DMS79 (cell line): ENCODE data around the gene NDUFA7.
"Not testable (repeated sequence)": the region's sequence is repeated elsewhere in the genome, so short reads cannot be mapped to it uniquely, and the experiment has no call there.

Experiments
- DNase-seq: peaks from one replicate; lab custom pipeline; 2025; lab: John Stamatoyannopoulos, UW

The NDUFA7 gene

GRCh38 chr19:8319807-8320520, 1.2 kb downstream of the NDUFA7 start:
- DNase-seq, result no peak

- DNase-seq, result not testable (repeated sequence)
Observed at GRCh38 chr19:8318835-8319234, 2.3 kb downstream of the NDUFA7 start.

GRCh38 chr19:8316351-8317125, 4.6 kb downstream of the NDUFA7 start:
- no peak for DNase-seq

DNA sequence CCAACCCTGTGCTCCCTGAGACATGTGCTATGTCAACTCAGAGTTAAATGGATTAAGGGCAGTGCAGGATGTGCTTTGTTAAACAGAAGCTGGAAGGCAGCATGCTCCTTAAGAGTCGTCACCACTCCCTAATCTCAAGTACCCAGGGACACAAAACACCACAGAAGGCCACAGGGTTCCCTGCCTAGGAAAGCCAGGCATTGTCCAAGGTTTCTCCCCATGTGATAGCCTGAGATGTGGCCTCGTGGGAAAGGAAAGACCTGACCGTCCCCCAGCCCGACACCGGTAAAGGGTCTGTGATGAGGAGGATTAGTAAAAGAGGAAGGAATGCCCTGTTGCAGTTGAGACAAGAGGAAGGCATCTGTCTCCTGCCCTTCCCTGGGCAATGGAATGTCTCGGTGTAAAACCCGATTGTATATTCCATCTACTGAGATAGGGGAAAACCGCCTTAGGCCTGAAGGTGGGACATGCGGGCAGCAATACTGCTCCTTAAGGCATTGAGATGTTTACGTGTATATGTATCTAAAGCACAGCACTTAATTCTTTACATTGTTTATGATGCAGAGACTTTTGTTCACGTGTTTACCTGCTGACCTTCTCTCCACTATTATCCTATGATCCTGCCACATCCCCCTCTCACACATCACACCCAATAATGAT, 6.1 kb downstream of the NDUFA7 start:
- not testable (repeated sequence) for DNase-seq

DNA sequence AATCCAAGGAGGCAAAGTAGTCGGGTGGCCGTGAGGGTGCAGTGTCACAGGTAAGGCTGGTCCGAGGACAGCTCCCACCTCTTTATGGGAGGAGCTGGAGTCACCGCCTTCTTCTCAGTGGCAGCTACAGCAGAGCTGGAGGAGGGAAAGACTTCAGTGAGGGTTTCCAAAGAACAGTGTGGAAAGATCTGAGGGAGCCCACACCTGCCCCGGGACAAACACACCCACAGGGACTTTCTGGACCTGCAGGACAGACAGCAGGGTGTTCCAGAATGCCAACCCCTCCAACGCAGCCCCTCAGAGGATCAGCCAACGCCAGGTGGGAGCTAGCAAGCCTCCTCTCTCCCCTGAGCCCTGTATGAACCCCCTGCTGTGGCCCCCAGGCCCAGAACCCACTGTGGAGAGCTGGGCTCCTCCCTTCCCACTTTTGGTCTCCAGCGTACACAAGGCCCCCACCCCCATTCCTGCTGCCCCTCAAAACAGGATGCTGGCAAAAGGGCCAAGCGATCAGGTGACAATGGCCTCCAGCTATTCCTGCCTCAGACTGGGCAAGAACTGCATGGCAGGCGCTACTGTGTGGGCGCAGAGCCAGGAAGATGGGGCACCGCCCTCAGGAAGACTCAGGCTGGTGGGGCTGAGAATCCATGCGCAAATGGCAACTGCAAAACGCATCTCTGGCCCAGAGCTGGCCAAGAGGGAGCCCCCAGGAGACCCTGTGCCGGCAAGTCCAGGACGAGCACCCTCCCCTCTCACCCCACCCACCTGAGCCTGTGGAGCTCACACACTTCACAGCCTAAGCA, 9.5 kb downstream of the NDUFA7 start:
- DNase-seq, result no peak

GRCh38 chr19:8310342-8311055, 10.7 kb downstream of the NDUFA7 start:
- no peak for DNase-seq

DNA sequence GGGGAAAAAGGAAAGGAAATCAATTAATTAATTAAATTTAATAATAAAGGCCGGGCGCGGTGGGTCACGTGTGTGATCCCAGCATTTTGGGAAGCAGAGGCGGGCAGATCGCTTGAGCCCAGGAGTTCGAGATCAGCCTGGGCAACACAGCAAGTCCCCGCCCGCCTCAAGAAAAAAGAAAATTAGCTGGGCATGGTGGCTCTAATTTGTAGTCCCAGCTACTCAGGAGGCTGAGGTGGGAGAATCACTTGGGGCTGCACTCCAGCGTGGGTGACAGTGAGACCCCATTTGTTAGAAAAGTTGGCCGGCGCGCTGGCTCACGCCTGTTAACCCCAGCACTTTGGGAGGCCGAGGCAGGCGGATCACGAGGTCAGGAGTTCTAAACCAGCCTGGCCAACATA, 12.3 kb downstream of the NDUFA7 start:
- no peak for DNase-seq

DNA sequence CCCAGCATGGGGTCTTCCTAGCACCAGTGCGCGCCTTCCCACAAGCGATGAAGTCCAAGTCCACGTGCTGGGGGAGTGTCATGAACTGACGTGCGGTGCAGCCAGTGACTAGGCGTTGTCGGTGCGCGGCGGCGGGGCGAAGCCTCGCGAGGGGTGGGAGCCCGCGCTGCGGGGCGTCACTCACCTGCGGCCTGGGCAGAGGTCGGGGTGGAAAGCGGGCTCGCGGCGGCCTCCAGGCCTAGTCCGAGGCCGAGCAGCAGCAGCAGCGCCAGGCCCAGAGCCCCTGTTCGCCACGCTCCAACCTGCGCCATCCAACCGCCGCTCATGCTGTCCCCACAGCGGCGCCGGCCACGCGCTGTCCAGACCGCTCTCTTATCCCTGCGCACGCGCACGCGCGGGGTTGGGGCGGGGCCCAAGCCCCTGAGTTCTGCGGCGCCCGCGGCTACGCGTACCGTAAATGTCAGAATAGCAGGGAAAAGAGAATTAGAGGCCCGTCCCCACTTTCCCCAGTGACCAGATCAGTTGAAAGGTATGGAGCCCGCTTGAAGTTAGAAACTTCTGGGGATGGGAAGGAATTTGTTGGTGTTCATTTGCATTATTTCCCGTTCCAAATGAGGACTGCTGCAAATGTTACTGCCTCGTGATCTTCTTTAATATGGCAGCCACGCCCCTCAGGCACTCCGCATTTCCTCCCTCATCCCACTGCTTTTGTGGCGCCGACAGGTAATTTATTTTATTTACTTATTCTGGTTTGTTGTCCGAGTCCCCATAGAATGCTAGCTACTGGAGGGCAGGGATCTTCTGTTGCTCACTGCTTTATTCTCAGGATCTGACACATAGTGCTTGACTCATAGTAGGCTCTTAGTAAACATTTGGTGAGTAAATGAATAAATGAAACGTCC, 13.0 kb downstream of the NDUFA7 start, which contains the start of gene CD320:
Gene CD320 (minus strand): TSS at position 394 of the 902 bp plus-strand sequence. CDS start 68 bp downstream, at position 326.
- peak; percentile 77 for DNase-seq

DNA sequence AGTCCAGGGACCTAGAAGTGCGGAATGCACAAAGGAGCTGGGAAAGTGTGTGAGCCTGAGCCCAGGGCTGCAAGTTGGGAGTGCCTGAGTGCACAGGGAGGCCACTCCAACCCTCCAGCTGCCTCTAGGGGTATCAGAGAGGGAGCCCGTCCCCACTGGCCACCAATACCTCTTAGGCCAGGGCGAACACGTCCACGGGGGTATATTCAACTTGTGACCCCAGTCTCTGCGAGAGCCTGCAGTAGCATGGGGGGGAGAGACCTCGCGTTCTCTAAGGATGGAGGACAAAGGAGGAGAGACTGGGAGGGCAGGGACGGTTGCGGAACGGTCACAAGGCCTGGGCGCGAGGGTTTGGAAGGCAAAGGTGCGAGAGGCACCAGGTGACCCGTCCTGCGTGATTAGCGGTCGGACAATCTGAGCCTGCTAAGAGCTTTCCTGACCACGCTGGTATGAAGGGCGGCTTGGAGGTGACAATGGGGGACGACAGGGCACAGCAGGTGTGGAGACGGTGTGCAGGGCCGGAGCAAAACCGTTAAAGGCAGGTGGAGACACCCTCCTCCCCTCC, 13.7 kb downstream of the NDUFA7 start:
- no peak for DNase-seq

- DNase-seq, result no peak
Observed at GRCh38 chr19:8306235-8307054, 14.7 kb downstream of the NDUFA7 start.

- DNase-seq, result no peak
Observed at GRCh38 chr19:8305798-8306197, 15.4 kb downstream of the NDUFA7 start.

DNA sequence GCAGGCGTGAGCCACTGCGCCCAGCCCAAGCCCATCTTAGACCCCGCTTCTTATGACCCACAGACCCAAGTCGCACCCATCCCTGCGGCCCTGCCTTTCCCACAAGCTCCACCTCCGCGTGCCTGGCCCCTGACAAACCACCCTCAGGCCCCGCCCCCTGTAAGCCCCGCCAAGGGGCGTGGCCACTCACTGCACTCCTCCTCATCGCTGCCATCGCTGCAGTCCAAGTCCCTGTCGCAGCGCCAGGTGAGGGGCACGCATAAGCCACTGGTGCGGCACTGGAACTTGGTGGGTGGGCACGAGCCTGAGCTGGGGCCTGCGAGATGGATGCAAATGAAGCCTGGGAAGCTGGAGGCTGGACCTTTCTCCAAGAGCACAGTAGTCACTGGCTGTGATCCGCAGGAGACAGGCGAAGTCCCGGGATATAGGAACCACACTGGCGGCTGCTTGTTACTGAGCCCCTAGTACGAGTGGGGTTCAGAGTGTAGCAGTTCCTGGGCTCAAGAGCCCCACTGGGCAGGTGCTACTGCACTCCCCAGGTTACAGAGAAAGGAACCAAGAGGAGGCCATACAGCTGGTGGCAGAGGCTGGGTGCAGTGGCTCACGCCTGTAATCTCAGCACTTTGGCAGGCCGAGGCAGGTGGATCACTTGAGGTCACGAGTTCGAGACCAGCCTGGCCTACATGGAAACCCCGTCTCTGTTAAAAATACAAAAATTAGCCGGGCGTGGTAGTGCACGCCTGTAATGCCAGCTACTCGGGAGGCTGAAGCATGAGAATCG, 16.1 kb downstream of the NDUFA7 start:
- DNase-seq, result no peak

DNA sequence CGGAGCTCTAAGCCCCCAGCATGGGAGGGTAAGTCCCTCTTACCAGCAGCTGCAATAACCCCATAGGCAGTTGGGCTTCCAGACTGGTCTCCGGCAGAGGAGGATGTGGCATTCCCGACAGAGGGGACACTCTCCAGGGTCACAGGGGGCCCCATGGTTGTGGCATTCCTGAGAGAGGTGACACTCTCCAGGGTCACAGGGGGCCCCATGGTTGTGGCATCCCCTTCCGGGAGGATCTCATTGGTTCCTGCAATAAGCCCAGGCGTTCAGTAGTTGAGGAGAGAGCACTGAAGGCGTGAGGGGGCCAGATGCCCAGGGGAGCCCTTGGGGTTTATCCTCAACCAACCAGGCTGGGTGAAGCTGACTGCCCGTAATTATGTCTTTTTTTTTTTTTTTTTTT, 18.4 kb downstream of the NDUFA7 start:
- no peak for DNase-seq

DNA sequence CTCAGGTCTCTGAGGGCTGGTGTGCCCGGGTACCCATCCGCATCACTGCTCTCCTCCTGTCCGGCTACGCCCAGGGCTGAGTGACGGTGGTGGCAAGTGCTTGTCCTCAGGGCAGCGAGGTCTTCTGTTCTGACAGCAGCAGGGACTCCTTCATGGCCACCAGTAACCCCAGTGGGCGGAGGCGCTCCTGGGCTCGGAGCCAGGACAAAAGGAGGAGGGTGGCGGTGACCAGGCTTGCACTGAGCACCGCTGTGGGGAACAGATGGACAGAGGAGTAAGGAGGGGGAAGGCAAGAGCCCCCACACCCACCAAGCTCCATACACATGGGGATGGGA, 18.9 kb downstream of the NDUFA7 start:
- no peak for DNase-seq

GRCh38 chr19:8291337-8291736, 29.8 kb downstream of the NDUFA7 start:
- not testable (repeated sequence) for DNase-seq

GRCh38 chr19:8276508-8276907, 44.7 kb downstream of the NDUFA7 start:
- not testable (repeated sequence) for DNase-seq

DNA sequence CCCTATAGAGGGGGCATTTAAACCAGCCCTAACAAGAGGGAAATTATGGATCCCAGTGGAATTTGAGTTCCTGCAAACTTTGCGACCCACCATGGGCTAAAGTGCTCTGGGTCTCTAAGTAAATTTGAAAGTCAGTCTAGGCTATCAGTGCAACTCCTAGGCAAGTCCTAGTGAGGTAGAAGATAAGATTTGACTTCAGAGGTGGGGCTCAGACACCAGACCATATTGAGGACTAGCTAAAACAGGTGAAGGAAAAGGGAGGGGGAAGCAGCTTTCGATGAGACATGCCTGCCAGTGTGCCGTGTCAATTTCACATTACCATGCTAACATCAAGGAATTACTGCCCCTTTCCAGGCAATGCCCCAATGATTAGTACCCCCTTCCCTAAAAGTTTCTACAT, 51.5 kb downstream of the NDUFA7 start:
- no peak for DNase-seq

- DNase-seq, result no peak
Observed at GRCh38 chr19:8265872-8266271, 55.3 kb downstream of the NDUFA7 start.
